ENCODE results near the gene CDH23.

DNA sequence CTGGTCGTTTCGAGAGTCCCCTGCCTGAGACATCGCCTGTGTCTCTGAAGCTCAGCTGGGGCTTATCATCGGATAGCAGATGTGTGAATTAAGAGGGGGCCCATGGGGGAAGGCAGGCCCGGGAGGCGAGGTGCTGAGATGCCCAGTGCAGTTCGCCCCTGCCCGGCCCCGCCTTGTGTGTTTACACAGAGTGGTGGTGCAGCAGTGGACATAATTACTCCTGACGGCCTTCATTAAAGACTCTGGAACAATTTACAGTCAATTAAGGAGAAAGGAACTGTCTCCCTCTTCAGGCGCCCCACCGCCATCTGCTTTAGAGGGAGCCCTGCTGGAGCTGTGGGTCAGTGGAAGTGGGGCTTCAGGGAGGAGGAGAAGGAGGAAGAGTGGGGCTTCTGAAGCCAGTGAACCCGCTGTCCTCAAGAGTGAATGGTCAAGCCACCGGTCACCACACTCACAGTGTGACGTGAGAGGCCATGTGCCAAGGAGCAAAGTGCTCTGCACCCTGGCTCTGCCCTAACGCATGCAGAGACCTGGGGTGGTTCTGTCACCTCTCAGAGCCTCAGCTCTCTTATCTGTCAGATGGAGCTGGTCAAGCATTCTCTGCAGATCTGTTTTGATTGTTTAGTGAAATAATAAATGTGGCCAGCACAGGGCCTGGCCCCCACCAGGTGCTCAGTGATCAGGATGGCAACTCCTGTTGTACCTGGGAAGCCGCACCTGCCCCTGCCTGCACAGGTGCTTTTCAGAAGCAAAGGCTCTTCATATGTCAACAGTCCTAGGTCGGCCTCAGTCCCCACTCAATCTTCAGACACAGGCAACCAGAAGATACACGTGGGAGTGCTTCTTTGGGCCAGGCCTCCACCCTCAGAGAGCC, 65.6 kb downstream of the CDH23 start:
- TF ChIP-seq SUZ12 (IDR thresholded peaks at IDR 0.05; ENCODE audit: extremely low read depth, insufficient read depth, insufficient read length) (no peak), YY1 (IDR thresholded peaks at IDR 0.05; ENCODE audit: insufficient read depth, insufficient read length) (no peak), ZNF274 (IDR thresholded peaks at IDR 0.05; ENCODE audit: low read depth, low read length) (no peak)

Data from NT2/D1 (cell line).